ENCODE measurements around the gene OSBP2. TPM values are rescaled to one million over a fixed set of nuclear protein-coding genes. Genes with fewer than 3 reads are reported as not detected.

The OSBP2 gene
- total and polyA plus RNA-seq, 10 of the 15 experiments (the other 5 are each of a cell fraction or from before 2014, with no cell fraction given): 0.11 to 7.7 (median 3.6) TPM

DNA sequence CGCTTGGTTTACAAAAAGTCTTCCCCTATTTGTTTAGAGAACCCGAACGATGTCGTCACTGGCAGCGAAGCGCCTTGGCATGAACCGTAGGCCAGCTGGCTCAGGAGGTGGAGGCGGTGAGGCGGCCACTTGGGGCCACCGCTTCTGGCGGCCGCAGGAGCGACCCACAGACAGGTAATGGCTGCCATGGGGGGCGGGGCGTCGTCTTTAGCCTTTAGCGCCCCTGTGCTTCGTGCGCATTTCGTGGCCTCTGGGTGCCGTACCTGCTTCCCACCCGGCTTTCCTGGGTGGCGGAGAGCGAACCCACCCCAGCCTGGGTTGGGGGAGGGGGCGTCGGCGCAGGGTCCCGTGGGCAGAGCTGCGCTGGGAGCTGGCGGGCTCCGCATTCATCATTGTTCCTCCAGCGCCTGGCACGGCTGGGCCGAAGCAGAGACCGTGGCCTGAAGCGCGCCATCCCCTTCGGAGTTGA lies 469 bp upstream of the OSBP2 start (continued):
- no peak for TF ChIP-seq NFYB (IDR thresholded peaks at IDR 0.05; ENCODE audit: insufficient read depth, low read depth, low read length)
- TF ChIP-seq, protein P1, sequence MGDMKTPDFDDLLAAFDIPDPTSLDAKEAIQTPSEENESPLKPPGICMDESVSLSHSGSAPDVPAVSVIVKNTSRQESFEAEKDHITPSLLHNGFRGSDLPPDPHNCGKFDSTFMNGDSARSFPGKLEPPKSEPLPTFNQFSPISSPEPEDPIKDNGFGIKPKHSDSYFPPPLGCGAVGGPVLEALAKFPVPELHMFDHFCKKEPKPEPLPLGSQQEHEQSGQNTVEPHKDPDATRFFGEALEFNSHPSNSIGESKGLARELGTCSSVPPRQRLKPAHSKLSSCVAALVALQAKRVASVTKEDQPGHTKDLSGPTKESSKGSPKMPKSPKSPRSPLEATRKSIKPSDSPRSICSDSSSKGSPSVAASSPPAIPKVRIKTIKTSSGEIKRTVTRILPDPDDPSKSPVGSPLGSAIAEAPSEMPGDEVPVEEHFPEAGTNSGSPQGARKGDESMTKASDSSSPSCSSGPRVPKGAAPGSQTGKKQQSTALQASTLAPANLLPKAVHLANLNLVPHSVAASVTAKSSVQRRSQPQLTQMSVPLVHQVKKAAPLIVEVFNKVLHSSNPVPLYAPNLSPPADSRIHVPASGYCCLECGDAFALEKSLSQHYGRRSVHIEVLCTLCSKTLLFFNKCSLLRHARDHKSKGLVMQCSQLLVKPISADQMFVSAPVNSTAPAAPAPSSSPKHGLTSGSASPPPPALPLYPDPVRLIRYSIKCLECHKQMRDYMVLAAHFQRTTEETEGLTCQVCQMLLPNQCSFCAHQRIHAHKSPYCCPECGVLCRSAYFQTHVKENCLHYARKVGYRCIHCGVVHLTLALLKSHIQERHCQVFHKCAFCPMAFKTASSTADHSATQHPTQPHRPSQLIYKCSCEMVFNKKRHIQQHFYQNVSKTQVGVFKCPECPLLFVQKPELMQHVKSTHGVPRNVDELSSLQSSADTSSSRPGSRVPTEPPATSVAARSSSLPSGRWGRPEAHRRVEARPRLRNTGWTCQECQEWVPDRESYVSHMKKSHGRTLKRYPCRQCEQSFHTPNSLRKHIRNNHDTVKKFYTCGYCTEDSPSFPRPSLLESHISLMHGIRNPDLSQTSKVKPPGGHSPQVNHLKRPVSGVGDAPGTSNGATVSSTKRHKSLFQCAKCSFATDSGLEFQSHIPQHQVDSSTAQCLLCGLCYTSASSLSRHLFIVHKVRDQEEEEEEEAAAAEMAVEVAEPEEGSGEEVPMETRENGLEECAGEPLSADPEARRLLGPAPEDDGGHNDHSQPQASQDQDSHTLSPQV (IDR thresholded peaks at IDR 0.05): no peak
- TF ChIP-seq, protein P2, sequence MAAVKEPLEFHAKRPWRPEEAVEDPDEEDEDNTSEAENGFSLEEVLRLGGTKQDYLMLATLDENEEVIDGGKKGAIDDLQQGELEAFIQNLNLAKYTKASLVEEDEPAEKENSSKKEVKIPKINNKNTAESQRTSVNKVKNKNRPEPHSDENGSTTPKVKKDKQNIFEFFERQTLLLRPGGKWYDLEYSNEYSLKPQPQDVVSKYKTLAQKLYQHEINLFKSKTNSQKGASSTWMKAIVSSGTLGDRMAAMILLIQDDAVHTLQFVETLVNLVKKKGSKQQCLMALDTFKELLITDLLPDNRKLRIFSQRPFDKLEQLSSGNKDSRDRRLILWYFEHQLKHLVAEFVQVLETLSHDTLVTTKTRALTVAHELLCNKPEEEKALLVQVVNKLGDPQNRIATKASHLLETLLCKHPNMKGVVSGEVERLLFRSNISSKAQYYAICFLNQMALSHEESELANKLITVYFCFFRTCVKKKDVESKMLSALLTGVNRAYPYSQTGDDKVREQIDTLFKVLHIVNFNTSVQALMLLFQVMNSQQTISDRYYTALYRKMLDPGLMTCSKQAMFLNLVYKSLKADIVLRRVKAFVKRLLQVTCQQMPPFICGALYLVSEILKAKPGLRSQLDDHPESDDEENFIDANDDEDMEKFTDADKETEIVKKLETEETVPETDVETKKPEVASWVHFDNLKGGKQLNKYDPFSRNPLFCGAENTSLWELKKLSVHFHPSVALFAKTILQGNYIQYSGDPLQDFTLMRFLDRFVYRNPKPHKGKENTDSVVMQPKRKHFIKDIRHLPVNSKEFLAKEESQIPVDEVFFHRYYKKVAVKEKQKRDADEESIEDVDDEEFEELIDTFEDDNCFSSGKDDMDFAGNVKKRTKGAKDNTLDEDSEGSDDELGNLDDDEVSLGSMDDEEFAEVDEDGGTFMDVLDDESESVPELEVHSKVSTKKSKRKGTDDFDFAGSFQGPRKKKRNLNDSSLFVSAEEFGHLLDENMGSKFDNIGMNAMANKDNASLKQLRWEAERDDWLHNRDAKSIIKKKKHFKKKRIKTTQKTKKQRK (IDR thresholded peaks at IDR 0.05; ENCODE audit: low read depth, low read length): no peak
- peak; percentile 26; the same call in 1 of the 2 replicates for TF ChIP-seq IKZF1 (conservative IDR thresholded peaks at IDR 0.05)
- TF ChIP-seq CHD2 (IDR thresholded peaks at IDR 0.05; ENCODE audit: borderline replicate concordance, low read depth, low read length): 0 out of 2 replicates have a peak, but pooled peaks have one; percentile 33
- no peak for TF ChIP-seq EZH2 (IDR thresholded peaks at IDR 0.05; ENCODE audit: borderline replicate concordance, control insufficient read depth, low read depth, low read length)
- no peak for TF ChIP-seq HCFC1 (IDR thresholded peaks at IDR 0.05; ENCODE audit: low read length)
- TF ChIP-seq YBX1 (IDR thresholded peaks at IDR 0.05): no peak
- TF ChIP-seq RBBP5 (conservative IDR thresholded peaks at IDR 0.05): no peak
- TF ChIP-seq ASH2L (IDR thresholded peaks at IDR 0.05; ENCODE audit: borderline replicate concordance, low read depth): no peak
- TF ChIP-seq, protein P3, sequence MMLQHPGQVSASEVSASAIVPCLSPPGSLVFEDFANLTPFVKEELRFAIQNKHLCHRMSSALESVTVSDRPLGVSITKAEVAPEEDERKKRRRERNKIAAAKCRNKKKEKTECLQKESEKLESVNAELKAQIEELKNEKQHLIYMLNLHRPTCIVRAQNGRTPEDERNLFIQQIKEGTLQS (IDR thresholded peaks at IDR 0.05; ENCODE audit: borderline replicate concordance, extremely low read depth, low read depth, low read length): no peak
- TF ChIP-seq SREBF2 (IDR thresholded peaks at IDR 0.05; ENCODE audit: low read length): no peak
- TF ChIP-seq, protein P4, sequence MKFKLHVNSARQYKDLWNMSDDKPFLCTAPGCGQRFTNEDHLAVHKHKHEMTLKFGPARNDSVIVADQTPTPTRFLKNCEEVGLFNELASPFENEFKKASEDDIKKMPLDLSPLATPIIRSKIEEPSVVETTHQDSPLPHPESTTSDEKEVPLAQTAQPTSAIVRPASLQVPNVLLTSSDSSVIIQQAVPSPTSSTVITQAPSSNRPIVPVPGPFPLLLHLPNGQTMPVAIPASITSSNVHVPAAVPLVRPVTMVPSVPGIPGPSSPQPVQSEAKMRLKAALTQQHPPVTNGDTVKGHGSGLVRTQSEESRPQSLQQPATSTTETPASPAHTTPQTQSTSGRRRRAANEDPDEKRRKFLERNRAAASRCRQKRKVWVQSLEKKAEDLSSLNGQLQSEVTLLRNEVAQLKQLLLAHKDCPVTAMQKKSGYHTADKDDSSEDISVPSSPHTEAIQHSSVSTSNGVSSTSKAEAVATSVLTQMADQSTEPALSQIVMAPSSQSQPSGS (IDR thresholded peaks at IDR 0.05; ENCODE audit: low read length): no peak
- no peak for TF ChIP-seq SIN3A (IDR thresholded peaks at IDR 0.05; ENCODE audit: low read depth, low read length)
- TF ChIP-seq SREBF1 (IDR thresholded peaks at IDR 0.05; ENCODE audit: low read length): no peak
- TF ChIP-seq ZNF622 (IDR thresholded peaks at IDR 0.05): no peak
- no peak for TF ChIP-seq RAD51 (IDR thresholded peaks at IDR 0.05)
- TF ChIP-seq MXI1 (IDR thresholded peaks at IDR 0.05; ENCODE audit: low read depth, low read length): no peak
- TF ChIP-seq ZNF207 (IDR thresholded peaks at IDR 0.05; ENCODE audit: borderline replicate concordance): no peak
- 0 out of 2 replicates have a peak, but pooled peaks have one; percentile 21 for TF ChIP-seq NR2F1 (conservative IDR thresholded peaks at IDR 0.05)
